Sigmoid colon (tissue), 7 donors: ENCODE measurements around the gene CTSF. TPM values are rescaled to one million over a fixed set of nuclear protein-coding genes. Genes with fewer than 3 reads are reported as not detected.

Experiments
- DNase-seq: peaks from one replicate; pipeline ENCODE4 v3.0.0-alpha.2; 2019
- H3K27ac ChIP-seq, 4 donors: fragments of 200-600 bp; sonication (generic); one replicate each; pipeline ENCODE4 v1.5.1; 2016 to 2019; ENCODE audit warnings: mild to moderate bottlenecking in 1 of 4
- H3K27me3 ChIP-seq, 3 donors: fragments of 200-600 bp; sonication (generic); one replicate each; pipeline ENCODE4 v1.5.1; 2019; ENCODE audit warnings: mild to moderate bottlenecking in 1 of 3
- H3K36me3 ChIP-seq, 4 donors: fragments of 200-600 bp; sonication (generic); one replicate each; pipeline ENCODE4 v1.5.1; 2016 to 2019
- H3K4me1 ChIP-seq, 4 donors: fragments of 200-600 bp; sonication (generic); one replicate each; pipeline ENCODE4 v1.5.1; 2017 to 2019
- H3K4me3 ChIP-seq, 4 donors: fragments of 200-600 bp; sonication (generic); one replicate each; pipeline ENCODE4 v1.5.1; 2017 to 2019; ENCODE audit warnings: mild to moderate bottlenecking in 2 of 4, moderate library complexity in 1 of 4
- H3K9me3 ChIP-seq, 4 donors: fragments of 200-600 bp in 3 of 4; sonication (generic) in 3 of 4; one replicate each; pipeline versions ENCODE4 v1.5.1 to v1.6.1; 2013 to 2019
- CTCF ChIP-seq, 4 experiments: fragments of 450-650 bp in 3 of 4; fragments of 200-600 bp in 1 of 4; IDR thresholded peaks; one replicate each; pipeline ENCODE4 v1.5.1; 2016 to 2019; ENCODE audit warnings: antibody characterized with exemption in 4 of 4, mild to moderate bottlenecking in 3 of 4, moderate library complexity in 2 of 4
- EP300 ChIP-seq, 4 donors: sonication (generic); formaldehyde crosslinking; IDR thresholded peaks; one replicate each; pipeline ENCODE4 v1.6.1; 2017; ENCODE audit warnings: antibody characterized with exemption in 4 of 4
- POLR2A ChIP-seq, 2 donors: fragments of 450-650 bp; IDR thresholded peaks; one replicate each; pipeline ENCODE4 v1.6.1; 2016; ENCODE audit warnings: antibody characterized with exemption in 2 of 2, mild to moderate bottlenecking in 2 of 2, moderate library complexity in 2 of 2
- POLR2AphosphoS5 ChIP-seq, 4 donors: sonication (generic); formaldehyde crosslinking; IDR thresholded peaks; one replicate each; pipeline ENCODE4 v1.6.1; 2017; ENCODE audit warnings: antibody characterized with exemption in 4 of 4
- WGBS, 2 donors: extraction: QIAGEN DNeasy Blood & Tissue Kit; methylation state at CpG; one replicate each; pipeline ENCODE4 v1.1.7; 2013; 5-methylcytosine and 5-hydroxymethylcytosine counted together
- intact Hi-C: fragments of 100-400 bp; cut with DNase I; formaldehyde crosslinking; loops from one replicate; pipeline ENCODE4 v1.15.1; 2023
- polyA plus RNA-seq, 3 donors: library from polyadenylated mRNA; stranded (reverse); fragments of 200-250 nt; gene quantifications; one replicate each; pipeline ENCODE4 v1.2.3, GENCODE V29; 2013
- total RNA-seq, 4 donors: library from RNA; depleted of rRNA; stranded (reverse); fragments of >200 nt; gene quantifications; one replicate each; pipeline ENCODE4 v1.1.0, GENCODE V29; 2016
- donor health status: healthy with polysubstance abuse.
- donor health status: Bipolar disorder and iron deficiency.
- donor health status: healthy.

Gene CTSF
- total and polyA plus RNA-seq, 7 donors: 3.5 to 170 (median 121) TPM

- no peak for DNase-seq
- whole genome bisulfite sequencing, 2 donors: 70 to 72% methylated on average over 5 of the region's 5 CpGs
- no peak overlapping the region for H3K27ac ChIP-seq
- intact Hi-C loops: no loop called here
- H3K36me3 ChIP-seq: peaks cover 0 to 14% (median 3%) of the 10 kb centered on the region in 4 donors
- TF ChIP-seq EP300 (IDR thresholded peaks at IDR 0.05) (no peak), POLR2A (IDR thresholded peaks at IDR 0.05) (no peak), POLR2AphosphoS5 (IDR thresholded peaks at IDR 0.05) (no peak), CTCF (IDR thresholded peaks at IDR 0.05) (no peak)
- H3K27me3 ChIP-seq: no peaks in the 10 kb centered on the region
- peaks cover 0 to 18% (median 14%) of the 10 kb centered on the region in 4 donors for H3K4me1 ChIP-seq
- no peak overlapping the region for H3K4me3 ChIP-seq
- no peaks in the 10 kb centered on the region for H3K9me3 ChIP-seq
Measured at GRCh38 chr11:66570079-66570849, 1.9 kb upstream of the CTSF start.

GRCh38 chr11:66569076-66569475, 670 bp upstream of the CTSF start:
- Histone ChIP-seq H3K9me3 (no peaks in the 10 kb centered on the region), H3K4me3 (no peak overlapping the region), H3K27ac (peak overlapping the region in 2 of 4 donors; percentile 68 to 75), H3K27me3 (no peaks in the 10 kb centered on the region), H3K4me1 (peaks cover 0 to 18% (median 14%) of the 10 kb centered on the region in 4 donors), H3K36me3 (peaks cover 0 to 25% (median 3%) of the 10 kb centered on the region in 4 donors)
- intact Hi-C loops: no loop called here
- TF ChIP-seq POLR2AphosphoS5 (IDR thresholded peaks at IDR 0.05) (no peak), POLR2A (IDR thresholded peaks at IDR 0.05) (no peak), CTCF (IDR thresholded peaks at IDR 0.05) (no peak), EP300 (IDR thresholded peaks at IDR 0.05) (no peak)
- DNase-seq: no peak
- WGBS, 2 donors: 89% methylated on average over 7 of the region's 7 CpGs

GRCh38 chr11:66567787-66568123, 651 bp downstream of the CTSF start:
- intact Hi-C loops: no loop called here
- Histone ChIP-seq H3K9me3 (no peaks in the 10 kb centered on the region), H3K4me3 (peak overlapping the region; percentile 49 to 74 (median 67)), H3K4me1 (peaks cover 0 to 18% (median 14%) of the 10 kb centered on the region in 4 donors), H3K27ac (peak overlapping the region; percentile 44 to 75 (median 68)), H3K36me3 (peaks cover 0 to 32% (median 5%) of the 10 kb centered on the region in 4 donors), H3K27me3 (no peaks in the 10 kb centered on the region)
- 66 to 67% methylated on average over 15 of the region's 15 CpGs for WGBS, 2 donors
- no peak for DNase-seq
- TF ChIP-seq EP300 (IDR thresholded peaks at IDR 0.05) (no peak), POLR2AphosphoS5 (IDR thresholded peaks at IDR 0.05) (no peak), CTCF (IDR thresholded peaks at IDR 0.05) (no peak), POLR2A (IDR thresholded peaks at IDR 0.05) (no peak)

- intact Hi-C loops: no loop called here
- no peak for TF ChIP-seq POLR2A (IDR thresholded peaks at IDR 0.05)
- no peak for TF ChIP-seq CTCF (IDR thresholded peaks at IDR 0.05)
- TF ChIP-seq POLR2AphosphoS5 (IDR thresholded peaks at IDR 0.05): no peak
- no peak for TF ChIP-seq EP300 (IDR thresholded peaks at IDR 0.05)
- Histone ChIP-seq H3K27ac (no peak overlapping the region), H3K36me3 (peaks cover 0 to 32% (median 5%) of the 10 kb centered on the region in 4 donors), H3K9me3 (no peaks in the 10 kb centered on the region), H3K4me3 (no peak overlapping the region), H3K27me3 (no peaks in the 10 kb centered on the region), H3K4me1 (peaks cover 0 to 18% (median 14%) of the 10 kb centered on the region in 4 donors)
- DNase-seq: no peak
- WGBS, 2 donors: 93 to 95% methylated on average over 8 of the region's 8 CpGs
Measured at GRCh38 chr11:66566221-66566620, 2.2 kb downstream of the CTSF start.
